Small intestine (tissue), 7 donors: ENCODE data around the gene CLDN5. TPM values are rescaled to one million over a fixed set of nuclear protein-coding genes. Genes with fewer than 3 reads are reported as not detected.

Source experiments
- DNase-seq, 2 donors: peaks; one replicate each; pipeline versions ENCODE4 v3.0.0 to v3.0.0-alpha.2; 2013
- FAIRE-seq: peaks from 2 replicates; lab custom pipeline; 2012; peaks lifted over from hg19 to GRCh38; lab: Jason Lieb, UNC
- H3K27ac ChIP-seq, 3 donors: one replicate each; pipeline ENCODE4 v1.5.1; 2013; ENCODE audit warnings: low read length in 2 of 3, mild to moderate bottlenecking in 2 of 3, control low read depth in 1 of 3, inconsistent platforms in 1 of 3, low read depth in 1 of 3, moderate library complexity in 1 of 3
- H3K27me3 ChIP-seq, 3 donors: one replicate each; pipeline ENCODE4 v1.6.1; 2013; ENCODE audit warnings: low read length in 3 of 3, inconsistent platforms in 1 of 3; ENCODE audit not compliant: control insufficient read depth in 3 of 3, insufficient read depth in 3 of 3
- H3K36me3 ChIP-seq, 3 donors: one replicate each; pipeline ENCODE4 v1.6.1; 2013; ENCODE audit warnings: low read length in 3 of 3, inconsistent platforms in 1 of 3, low read depth in 1 of 3, mild to moderate bottlenecking in 1 of 3, moderate library complexity in 1 of 3; ENCODE audit not compliant: control insufficient read depth in 3 of 3, insufficient read depth in 2 of 3
- H3K4me1 ChIP-seq, 3 donors: one replicate each; pipeline ENCODE4 v1.6.1; 2013; ENCODE audit warnings: low read length in 2 of 3, inconsistent platforms in 1 of 3, low read depth in 1 of 3, mild to moderate bottlenecking in 1 of 3, moderate library complexity in 1 of 3; ENCODE audit not compliant: control insufficient read depth in 3 of 3, insufficient read depth in 2 of 3
- H3K4me3 ChIP-seq, 3 donors: one replicate each; pipeline ENCODE4 v1.5.1; 2013; ENCODE audit warnings: low read length in 3 of 3, control low read depth in 1 of 3, inconsistent platforms in 1 of 3, low read depth in 1 of 3, mild to moderate bottlenecking in 1 of 3, moderate library complexity in 1 of 3
- H3K9me3 ChIP-seq, 2 donors: one replicate each; pipeline ENCODE4 v1.6.1; 2013; ENCODE audit warnings: low read depth in 1 of 2, low read length in 1 of 2; ENCODE audit not compliant: control insufficient read depth in 2 of 2, insufficient read depth in 1 of 2
- WGBS, 3 donors: extraction: QIAGEN DNeasy Blood & Tissue Kit; methylation state at CpG; one replicate each; pipeline ENCODE4 v1.1.7; 2013; 5-methylcytosine and 5-hydroxymethylcytosine counted together
- polyA plus RNA-seq, 4 donors: library from polyadenylated mRNA; stranded (reverse) in 3 of 4; unstranded in 1 of 4; fragments of 200-250 nt in 3 of 4; fragments of 120-200 nt in 1 of 4; gene quantifications; one replicate each; pipeline versions ENCODE4 v1.2.1 to v1.2.3, GENCODE V29; 2013
- donor health status: healthy with polysubstance abuse.
- donor health status: control.
- donor health status: control.
- donor health status: Bipolar disorder and iron deficiency.
- donor health status: healthy.

The CLDN5 gene
- polyA plus RNA-seq, 4 donors: 3.1 to 184 (median 10.4) TPM

DNA sequence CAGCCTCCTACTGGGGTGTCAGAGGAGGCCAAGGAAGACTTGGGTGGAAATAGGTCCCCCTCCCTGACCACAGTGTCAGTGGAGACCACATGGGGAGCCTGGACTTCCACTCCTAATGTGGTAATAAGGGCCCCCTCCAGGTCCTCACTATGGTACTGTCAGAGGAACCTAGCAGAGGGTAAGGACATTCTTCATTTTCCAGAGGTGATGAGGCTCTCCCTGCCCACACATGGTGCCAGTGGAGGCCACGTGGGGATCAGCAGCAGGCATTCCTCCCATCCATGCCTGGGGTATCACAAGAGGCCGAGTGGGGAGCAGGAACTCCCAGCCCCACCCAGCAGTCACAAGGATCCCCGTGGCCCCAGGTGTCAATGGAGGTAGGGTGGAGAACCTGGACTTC is 6.5 kb upstream of the CLDN5 start:
- 27 to 60% (median 46%) methylated on average over 3 of the region's 3 CpGs for WGBS, 3 donors
- DNase-seq: no peak
- FAIRE-seq: no peak
- Histone ChIP-seq H3K4me3 (no peak overlapping the region), H3K4me1 (no peaks in the 10 kb centered on the region), H3K9me3 (no peaks in the 10 kb centered on the region), H3K27ac (no peak overlapping the region), H3K27me3 (peaks cover 0 to 7% (median 0%) of the 10 kb centered on the region in 3 donors), H3K36me3 (no peaks in the 10 kb centered on the region)

DNA sequence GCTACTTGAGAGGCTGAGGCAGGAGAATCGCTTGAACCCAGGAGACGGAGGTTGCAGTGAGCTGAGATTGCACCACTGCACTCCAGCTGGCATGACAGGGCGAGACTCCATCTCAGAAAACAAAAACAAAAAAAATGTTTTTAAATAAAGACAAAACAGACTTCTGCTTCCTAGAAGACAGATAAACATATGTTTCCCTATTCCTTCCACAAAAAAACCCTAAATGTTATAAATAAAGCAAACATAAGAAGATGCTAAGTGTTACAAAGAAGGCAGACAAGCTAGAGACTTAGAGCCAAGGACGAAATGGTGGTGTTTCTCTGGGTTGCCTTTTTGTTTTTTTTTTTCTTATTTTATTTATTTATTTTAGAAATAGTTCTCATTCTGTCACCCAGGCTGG is 5.6 kb upstream of the CLDN5 start:
- Histone ChIP-seq H3K27ac (no peak overlapping the region), H3K27me3 (peaks cover 1 to 14% (median 3%) of the 10 kb centered on the region in 3 donors), H3K36me3 (no peaks in the 10 kb centered on the region), H3K4me1 (no peaks in the 10 kb centered on the region), H3K9me3 (no peaks in the 10 kb centered on the region), H3K4me3 (no peak overlapping the region)
- FAIRE-seq (no peak), DNase-seq (no peak)
- 73 to 84% (median 74%) methylated on average over 4 of the region's 4 CpGs for WGBS, 3 donors

DNA sequence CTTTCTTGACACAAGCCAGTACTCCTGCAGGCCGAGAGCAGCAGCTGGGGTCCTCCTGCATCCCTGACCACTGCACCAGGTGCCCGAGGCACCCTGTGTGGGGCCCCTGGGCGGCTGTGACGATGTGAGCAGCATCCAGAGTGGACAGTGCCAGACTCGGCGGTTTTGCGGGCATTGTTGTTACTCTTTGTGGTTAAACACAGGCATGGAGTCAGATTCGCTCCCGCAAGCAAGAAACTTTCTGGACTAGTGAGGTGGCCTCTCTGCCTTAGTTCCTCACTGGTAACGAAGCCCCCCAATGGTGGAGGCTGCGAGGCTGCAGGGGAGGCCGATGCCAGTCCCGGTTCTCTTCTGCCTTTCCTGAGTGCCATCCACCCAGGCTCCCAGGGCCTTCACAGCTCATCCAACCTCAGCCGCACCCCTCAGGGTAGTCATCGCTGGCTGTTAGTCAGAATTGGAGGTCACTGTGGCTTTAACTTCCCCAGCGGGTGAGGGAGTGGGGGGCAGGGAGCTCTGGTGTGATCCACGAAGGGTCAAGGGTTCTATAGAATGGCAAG is 3.7 kb upstream of the CLDN5 start:
- WGBS, 3 donors: 72 to 75% (median 73%) methylated on average over 17 of the region's 17 CpGs
- Histone ChIP-seq H3K4me1 (no peaks in the 10 kb centered on the region), H3K27me3 (peaks cover 3 to 32% (median 19%) of the 10 kb centered on the region in 3 donors), H3K9me3 (no peaks in the 10 kb centered on the region), H3K27ac (no peak overlapping the region), H3K4me3 (no peak overlapping the region), H3K36me3 (no peaks in the 10 kb centered on the region)
- DNase-seq: no peak
- FAIRE-seq: no peak

DNA sequence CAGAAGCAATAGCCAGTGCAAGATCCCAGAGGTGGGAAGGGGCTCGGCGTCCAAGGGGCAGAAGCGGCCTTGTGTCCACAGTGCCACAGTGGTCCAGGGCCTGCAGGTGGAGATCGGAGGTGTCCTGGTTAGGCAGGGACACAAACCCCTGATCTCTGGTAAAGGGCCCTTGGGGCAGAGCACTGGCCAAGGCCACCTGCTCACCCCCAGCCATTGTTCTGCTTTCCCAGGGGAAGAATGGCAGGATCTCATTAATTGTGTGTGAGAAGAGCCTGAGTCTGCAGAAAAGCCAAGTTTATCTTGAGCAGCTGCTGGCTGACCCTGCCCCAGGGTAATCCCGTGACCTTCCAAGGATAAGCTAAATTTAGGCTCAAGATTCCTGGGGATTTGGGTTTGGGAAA is 3.1 kb upstream of the CLDN5 start:
- Histone ChIP-seq H3K9me3 (no peaks in the 10 kb centered on the region), H3K36me3 (no peaks in the 10 kb centered on the region), H3K27me3 (peaks cover 3 to 38% (median 20%) of the 10 kb centered on the region in 3 donors), H3K4me3 (no peak overlapping the region), H3K27ac (no peak overlapping the region), H3K4me1 (no peaks in the 10 kb centered on the region)
- WGBS, 3 donors: 72 to 90% (median 81%) methylated on average over 5 of the region's 5 CpGs
- FAIRE-seq (no peak), DNase-seq (no peak)

DNA sequence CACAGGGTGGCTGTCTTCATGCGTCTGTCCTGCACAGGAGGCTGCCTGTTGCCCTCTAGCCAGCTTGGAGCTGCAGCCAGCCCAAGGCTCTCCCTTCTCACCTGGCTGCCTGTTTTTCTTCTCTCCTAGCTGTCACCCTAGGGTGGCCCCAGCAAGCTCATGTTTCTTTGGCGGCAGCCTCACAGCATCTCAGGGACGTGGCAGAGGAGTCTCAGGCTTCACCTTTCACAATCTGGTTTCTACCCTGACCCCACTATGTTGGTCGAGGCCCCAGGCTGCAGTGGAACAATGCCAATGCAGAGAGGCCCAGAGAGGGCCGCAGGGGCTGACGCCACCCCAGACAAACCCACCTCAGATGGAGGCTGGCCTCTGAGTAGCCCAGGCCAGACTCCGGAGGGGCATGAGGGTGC is 2.5 kb upstream of the CLDN5 start:
- Histone ChIP-seq H3K27me3 (peaks cover 3 to 40% (median 20%) of the 10 kb centered on the region in 3 donors), H3K27ac (no peak overlapping the region), H3K4me1 (no peaks in the 10 kb centered on the region), H3K36me3 (peaks cover 0 to under 1% (median 0%) of the 10 kb centered on the region in 3 donors), H3K4me3 (no peak overlapping the region), H3K9me3 (no peaks in the 10 kb centered on the region)
- no peak for DNase-seq
- no peak for FAIRE-seq
- WGBS, 3 donors: 69 to 86% (median 72%) methylated on average over 7 of the region's 7 CpGs

DNA sequence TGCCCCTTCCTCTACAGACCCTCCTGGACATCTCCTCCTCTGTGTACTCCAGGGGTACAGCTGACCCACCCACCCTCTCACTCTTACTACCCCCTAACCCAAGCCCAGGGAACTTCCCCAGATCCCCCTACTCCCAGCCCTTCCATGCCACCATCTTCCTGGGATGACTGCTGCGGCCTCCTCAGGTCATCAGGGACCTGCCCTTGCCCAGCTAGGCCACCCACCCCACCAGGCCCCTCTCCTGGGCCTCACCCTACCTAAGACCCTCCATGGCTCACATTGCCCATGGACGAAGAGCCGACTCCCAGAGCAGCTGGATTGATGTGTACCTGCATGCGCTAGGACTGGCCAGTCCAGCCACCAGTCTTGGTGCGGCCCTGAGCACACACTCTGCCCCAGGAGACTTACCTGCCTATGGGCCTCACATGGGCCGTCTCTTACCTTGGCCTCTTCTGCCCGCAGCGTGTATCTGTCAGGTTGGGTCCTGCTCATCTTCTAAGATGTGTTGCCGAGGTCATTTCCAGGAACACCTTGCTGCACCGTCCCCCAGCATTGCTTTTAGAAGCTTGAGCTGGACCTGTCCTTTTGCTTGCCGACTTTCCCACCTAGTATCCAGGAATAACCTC is 2.0 kb upstream of the CLDN5 start:
- H3K4me1 ChIP-seq: no peaks in the 10 kb centered on the region
- 86 to 93% (median 88%) methylated on average over 11 of the region's 11 CpGs for WGBS, 3 donors
- DNase-seq (no peak), FAIRE-seq (no peak)
- peaks cover 3 to 41% (median 20%) of the 10 kb centered on the region in 3 donors for H3K27me3 ChIP-seq
- no peak overlapping the region for H3K27ac ChIP-seq
- peaks cover 0 to 2% (median 0%) of the 10 kb centered on the region in 3 donors for H3K36me3 ChIP-seq
- H3K4me3 ChIP-seq: no peak overlapping the region
- no peaks in the 10 kb centered on the region for H3K9me3 ChIP-seq

DNA sequence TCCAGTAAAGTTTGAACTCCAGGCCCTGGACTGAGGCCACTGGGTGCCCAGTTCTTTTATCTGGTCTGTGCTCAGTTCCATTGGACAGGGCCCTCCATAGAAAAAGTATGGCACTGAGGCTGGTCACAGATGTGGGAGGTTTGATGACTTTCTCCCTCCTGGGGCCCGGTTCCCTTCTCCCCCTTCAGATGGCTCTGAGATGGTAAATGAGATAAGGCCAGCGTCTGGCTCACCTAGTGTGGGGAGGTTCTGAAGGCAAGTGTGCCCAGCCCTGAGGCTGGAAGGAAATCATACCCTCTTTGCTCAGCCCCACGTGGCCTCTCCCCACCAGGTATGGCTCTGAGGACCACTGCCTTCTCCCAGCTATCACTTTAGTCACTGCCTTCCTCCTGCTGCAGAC is 1.5 kb upstream of the CLDN5 start:
- Histone ChIP-seq H3K4me1 (no peaks in the 10 kb centered on the region), H3K27ac (peak overlapping the region in 1 of 3 donors; percentile 21), H3K9me3 (no peaks in the 10 kb centered on the region), H3K4me3 (no peak overlapping the region), H3K27me3 (peaks cover 3 to 41% (median 20%) of the 10 kb centered on the region in 3 donors), H3K36me3 (peaks cover 0 to 4% (median 0%) of the 10 kb centered on the region in 3 donors)
- 42 to 57% (median 47%) methylated on average over 3 of the region's 3 CpGs for WGBS, 3 donors
- no peak for DNase-seq
- FAIRE-seq: no peak

DNA sequence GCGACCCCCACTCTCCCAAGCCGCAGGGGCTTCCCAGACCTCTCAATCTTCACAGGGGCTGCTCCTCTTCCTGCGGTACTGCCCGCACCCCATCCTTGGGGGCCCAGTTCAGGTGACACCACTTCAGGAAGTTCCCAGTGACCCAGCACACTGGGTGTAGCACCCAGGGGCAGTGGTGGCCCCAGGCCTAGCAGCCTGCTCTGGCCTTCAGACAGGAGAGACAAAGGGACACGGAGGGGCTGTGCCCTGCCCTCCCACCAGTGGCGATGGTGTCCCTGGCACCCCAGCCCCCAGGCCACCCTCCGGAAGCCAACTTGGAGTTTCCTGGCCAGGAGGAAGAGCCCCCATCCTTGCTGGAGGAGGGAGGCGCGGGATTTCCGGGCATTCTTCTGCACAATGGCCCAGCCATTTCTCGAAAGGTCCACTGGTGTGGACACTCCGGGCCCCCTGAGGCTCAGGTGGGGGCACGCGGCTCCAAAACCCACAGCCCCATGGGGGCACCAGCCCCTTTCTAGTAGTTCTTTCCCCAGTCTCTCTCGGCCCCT is 978 bp upstream of the CLDN5 start:
- H3K27ac ChIP-seq: peak overlapping the region in 2 of 3 donors; percentile 22 to 33
- H3K4me1 ChIP-seq: no peaks in the 10 kb centered on the region
- FAIRE-seq (no peak), DNase-seq (no peak)
- WGBS, 3 donors: 70 to 76% (median 74%) methylated on average over 15 of the region's 15 CpGs
- H3K27me3 ChIP-seq: peaks cover 3 to 41% (median 20%) of the 10 kb centered on the region in 3 donors
- H3K4me3 ChIP-seq: peak overlapping the region in 1 of 3 donors; percentile 13
- H3K9me3 ChIP-seq: no peaks in the 10 kb centered on the region
- peaks cover 0 to 6% (median 0%) of the 10 kb centered on the region in 3 donors for H3K36me3 ChIP-seq
